22Rv1 (cell line): ENCODE results near the gene HES5.

ENCODE experiments used
- ZFX ChIP-seq: fragments of 450-650 bp; IDR thresholded peaks from 2 replicates; pipeline ENCODE4 v1.6.1; 2017; ENCODE audit warnings: antibody characterized with exemption, borderline replicate concordance
- TF ChIP-seq, protein P1 (sequence below): fragments of 450-650 bp; IDR thresholded peaks from 2 replicates; pipeline ENCODE4 v1.5.1; 2017; ENCODE audit warnings: mild to moderate bottlenecking

DNA sequence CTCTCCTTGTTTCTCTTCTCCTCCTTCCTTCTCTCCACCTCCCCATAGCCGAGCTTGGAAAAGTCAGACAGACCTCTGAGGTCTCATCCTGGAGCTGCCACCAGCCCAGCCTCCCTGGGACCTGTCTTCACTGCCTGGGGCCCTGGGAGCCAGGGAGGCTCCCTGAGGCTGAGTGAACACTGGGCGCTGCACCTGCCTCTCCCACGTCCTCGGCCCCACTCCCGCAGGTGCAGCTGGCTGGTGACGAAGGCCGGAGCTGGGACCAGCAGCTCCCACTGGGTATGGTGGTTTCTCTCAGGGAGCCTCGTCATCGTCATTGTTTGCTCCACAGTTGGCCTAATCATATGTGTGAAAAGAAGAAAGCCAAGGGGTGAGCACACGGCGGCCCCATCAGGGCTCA lies 31.4 kb upstream of the HES5 start:
- TF ChIP-seq, protein P1, sequence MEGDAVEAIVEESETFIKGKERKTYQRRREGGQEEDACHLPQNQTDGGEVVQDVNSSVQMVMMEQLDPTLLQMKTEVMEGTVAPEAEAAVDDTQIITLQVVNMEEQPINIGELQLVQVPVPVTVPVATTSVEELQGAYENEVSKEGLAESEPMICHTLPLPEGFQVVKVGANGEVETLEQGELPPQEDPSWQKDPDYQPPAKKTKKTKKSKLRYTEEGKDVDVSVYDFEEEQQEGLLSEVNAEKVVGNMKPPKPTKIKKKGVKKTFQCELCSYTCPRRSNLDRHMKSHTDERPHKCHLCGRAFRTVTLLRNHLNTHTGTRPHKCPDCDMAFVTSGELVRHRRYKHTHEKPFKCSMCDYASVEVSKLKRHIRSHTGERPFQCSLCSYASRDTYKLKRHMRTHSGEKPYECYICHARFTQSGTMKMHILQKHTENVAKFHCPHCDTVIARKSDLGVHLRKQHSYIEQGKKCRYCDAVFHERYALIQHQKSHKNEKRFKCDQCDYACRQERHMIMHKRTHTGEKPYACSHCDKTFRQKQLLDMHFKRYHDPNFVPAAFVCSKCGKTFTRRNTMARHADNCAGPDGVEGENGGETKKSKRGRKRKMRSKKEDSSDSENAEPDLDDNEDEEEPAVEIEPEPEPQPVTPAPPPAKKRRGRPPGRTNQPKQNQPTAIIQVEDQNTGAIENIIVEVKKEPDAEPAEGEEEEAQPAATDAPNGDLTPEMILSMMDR = no peak
- TF ChIP-seq ZFX = no peak
